HepG2 (cell line): ENCODE data around the gene RNF208. TPM values are rescaled to one million over a fixed set of nuclear protein-coding genes. Genes with fewer than 3 reads are reported as not detected.

Experiments
- EHMT2 ChIP-seq: fragments of 200-600 bp; sonication (generic); IDR thresholded peaks from 2 replicates; pipeline ENCODE4 v1.7.0; 2017; ENCODE audit warnings: antibody characterized with exemption, low read depth, low read length, borderline replicate concordance
- HNF1B ChIP-seq: sonication (generic); formaldehyde crosslinking; IDR thresholded peaks from 2 replicates; pipeline ENCODE4 v1.5.1; 2020; ENCODE audit warnings: mild to moderate bottlenecking, moderate library complexity, missing genetic modification reagents
- MNT ChIP-seq: fragments of 450-650 bp; IDR thresholded peaks from 2 replicates; pipeline ENCODE4 v1.6.1; 2016
- NR2F1 ChIP-seq, 2 experiments: fragments of 450-650 bp in 1 of 2; formaldehyde crosslinking in 1 of 2; IDR thresholded peaks; 2 replicates each; pipeline versions ENCODE4 v1.5.0 to v1.6.1; 2016 to 2020; ENCODE audit warnings: mild to moderate bottlenecking in 1 of 2, missing compliant biosample characterization in 1 of 2, missing genetic modification reagents in 1 of 2, moderate library complexity in 1 of 2
- RARA ChIP-seq: IDR thresholded peaks from 2 replicates; pipeline ENCODE4 v1.6.1; 2016; ENCODE audit warnings: missing genetic modification reagents, missing compliant biosample characterization
- RFX1 ChIP-seq: fragments of 450-650 bp; IDR thresholded peaks from 2 replicates; pipeline ENCODE4 v1.6.1; 2017
- TCF12 ChIP-seq, 2 experiments: fragments of 450-650 bp in 1 of 2; sonication (generic) in 1 of 2; formaldehyde crosslinking in 1 of 2; IDR thresholded peaks; 2 replicates each; pipeline versions ENCODE4 v1.6.1 to v1.8.0; 2017 to 2022; ENCODE audit warnings: antibody characterized with exemption in 1 of 2, mild to moderate bottlenecking in 1 of 2, missing genetic modification reagents in 1 of 2, moderate library complexity in 1 of 2
- TFDP1 ChIP-seq: IDR thresholded peaks from 2 replicates; pipeline ENCODE4 v1.6.1; 2016; ENCODE audit warnings: missing compliant biosample characterization, missing genetic modification reagents, borderline replicate concordance
- THRA ChIP-seq: sonication (generic); formaldehyde crosslinking; IDR thresholded peaks from 2 replicates; pipeline ENCODE4 v1.4.0; 2020; ENCODE audit warnings: missing genetic modification reagents, borderline replicate concordance
- ZHX2 ChIP-seq, 2 experiments: sonication (generic) in 1 of 2; formaldehyde crosslinking in 1 of 2; IDR thresholded peaks; 2 replicates each; pipeline versions ENCODE4 v1.6.1 to v1.9.0; 2014 to 2022; ENCODE audit warnings: antibody characterized with exemption in 1 of 2, borderline replicate concordance in 1 of 2, inconsistent platforms in 1 of 2, low read depth in 1 of 2, missing genetic modification reagents in 1 of 2
- ZNF264 ChIP-seq: sonication (generic); formaldehyde crosslinking; IDR thresholded peaks from 2 replicates; pipeline ENCODE4 v1.4.0; 2020; ENCODE audit warnings: missing genetic modification reagents
- ZNF33A ChIP-seq: sonication (generic); formaldehyde crosslinking; IDR thresholded peaks from 2 replicates; pipeline ENCODE4 v1.5.1; 2020; ENCODE audit warnings: missing genetic modification reagents, mild to moderate bottlenecking, moderate library complexity, borderline replicate concordance
- ZNF382 ChIP-seq: sonication (generic); formaldehyde crosslinking; IDR thresholded peaks from 2 replicates; pipeline ENCODE4 v1.5.0; 2020; ENCODE audit warnings: missing genetic modification reagents, mild to moderate bottlenecking, borderline replicate concordance
- ZNF670 ChIP-seq: sonication (generic); formaldehyde crosslinking; IDR thresholded peaks from 2 replicates; pipeline ENCODE4 v1.8.0; 2022; ENCODE audit warnings: mild to moderate bottlenecking, missing genetic modification reagents, borderline replicate concordance
- ZNF780A ChIP-seq: sonication (generic); formaldehyde crosslinking; IDR thresholded peaks from 2 replicates; pipeline ENCODE4 v1.8.0; 2022; ENCODE audit warnings: mild to moderate bottlenecking, missing genetic modification reagents, moderate library complexity
- ZNF879 ChIP-seq: sonication (generic); formaldehyde crosslinking; IDR thresholded peaks from 2 replicates; pipeline ENCODE4 v1.8.1; 2023; ENCODE audit warnings: missing genetic modification reagents
- polyA plus RNA-seq, 8 experiments: library from polyadenylated mRNA; depleted of rRNA in 3 of 8; stranded (reverse) in 7 of 8; unstranded in 1 of 8; fragments of >200 nt; fragmentation: Illumina TruSeq in 4 of 8; extraction: Trizol in 4 of 8; gene quantifications; 2 replicates each; pipeline versions ENCODE4 v1.2.1 to v1.2.3, GENCODE V29; 2011 to 2016; ENCODE audit warnings: low read depth in 4 of 8, missing spikeins in 1 of 8, mixed read lengths in 1 of 8; ENCODE audit not compliant: insufficient read depth in 1 of 8
- total RNA-seq, 5 experiments: library from RNA; depleted of rRNA; stranded (reverse); fragments of >200 nt; fragmentation: Illumina TruSeq; extraction: Trizol; gene quantifications; 2 replicates each; pipeline ENCODE4 v1.2.3, GENCODE V29; 2016; ENCODE audit warnings: low read depth in 1 of 5

Gene RNF208
- total and polyA plus RNA-seq, 2 of the 13 experiments (the other 11 are each of a cell fraction or from before 2014, with no cell fraction given), result 1.6 to 2.1 TPM

- TF ChIP-seq MNT (no peak), EHMT2 (no peak), NR2F1 (CRISPR knock-in tag; IDR thresholded peaks at IDR 0.05) (peak; percentile 76 to 92; a peak in 3 of 4 replicates), ZHX2 (IDR thresholded peaks at IDR 0.05; ENCODE audit: low read depth) (no peak), ZHX2 (CRISPR knock-in tag; IDR thresholded peaks at IDR 0.05; ENCODE audit: borderline replicate concordance) (no peak), ZNF382 (CRISPR knock-in tag) (no peak), ZNF780A (CRISPR knock-in tag) (no peak), ZNF670 (CRISPR knock-in tag) (no peak), ZNF264 (CRISPR knock-in tag) (no peak), RARA (CRISPR knock-in tag) (peak; percentile 72), RFX1 (no peak), ZNF879 (CRISPR knock-in tag) (no peak), THRA (peak; percentile 43; the same call in 1 of the 2 replicates), TFDP1 (CRISPR knock-in tag) (no peak), HNF1B (no peak), TCF12 (IDR thresholded peaks at IDR 0.05) (no peak), TCF12 (CRISPR knock-in tag; IDR thresholded peaks at IDR 0.05) (0 out of 2 replicates have a peak, but pooled peaks have one; percentile 50), ZNF33A (CRISPR knock-in tag) (no peak)
These were observed 431 bp downstream of the RNF208 start (continued) for GRCh38 chr9:137221506-137222111.
